ENCODE results near the gene CIPC.

DNA sequence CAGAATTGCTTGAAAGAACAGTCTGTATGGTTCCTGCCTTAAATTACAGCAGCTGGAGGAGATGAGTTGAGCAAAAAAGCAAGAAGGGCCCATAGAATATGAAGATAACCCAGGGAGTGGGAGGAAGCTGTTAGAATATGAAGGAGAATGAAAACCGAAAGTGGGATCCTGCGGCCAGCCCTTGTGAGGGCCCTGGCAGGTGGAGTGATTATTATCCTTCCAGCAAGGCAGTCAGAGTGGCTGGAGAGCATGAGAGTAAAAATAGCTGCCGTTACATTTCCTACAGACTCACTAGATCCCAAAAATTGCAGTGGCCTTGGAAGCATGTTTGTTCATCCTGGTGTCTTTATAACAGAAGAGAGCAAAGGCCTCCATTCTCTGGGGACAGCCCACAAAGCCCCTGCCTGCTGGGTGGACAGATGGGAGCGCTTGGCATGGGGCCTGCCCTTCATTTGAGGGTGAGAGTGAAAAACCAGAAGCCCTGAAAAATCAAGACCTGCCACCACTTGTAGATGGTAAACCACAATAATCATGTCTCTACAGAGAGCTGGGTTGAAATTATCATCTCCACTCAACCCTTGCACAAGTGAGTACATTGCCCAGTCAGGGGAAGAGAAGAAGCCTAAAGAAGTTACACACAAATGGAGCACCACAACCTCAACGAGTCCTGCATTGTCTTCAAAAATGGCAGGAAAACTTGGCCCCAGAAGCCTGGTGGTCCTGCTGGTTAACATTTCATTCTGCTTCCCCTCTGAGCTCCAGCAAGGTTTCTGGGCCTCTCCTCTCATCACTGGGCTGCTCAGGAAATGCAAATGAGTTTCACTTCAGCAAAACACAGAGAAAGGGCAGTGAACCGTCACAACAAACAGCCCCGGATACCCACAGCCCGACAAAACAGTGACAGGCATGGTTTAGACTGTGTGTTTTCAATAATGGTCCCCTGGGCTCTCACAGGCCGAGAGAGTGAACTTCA is 23.0 kb downstream of the CIPC start:
- TF ChIP-seq USF2 (IDR thresholded peaks at IDR 0.05; ENCODE audit: low read depth, low read length) (no peak), CTCF (conservative IDR thresholded peaks at IDR 0.05; ENCODE audit: low read depth, low read length) (no peak)

Data from IMR-90 (cell line).